ENCODE data around the gene RAN.
"Not testable (repeated sequence)": the region's sequence is repeated elsewhere in the genome, so short reads cannot be mapped to it uniquely, and the experiment has no call there.

Gene RAN

DNA sequence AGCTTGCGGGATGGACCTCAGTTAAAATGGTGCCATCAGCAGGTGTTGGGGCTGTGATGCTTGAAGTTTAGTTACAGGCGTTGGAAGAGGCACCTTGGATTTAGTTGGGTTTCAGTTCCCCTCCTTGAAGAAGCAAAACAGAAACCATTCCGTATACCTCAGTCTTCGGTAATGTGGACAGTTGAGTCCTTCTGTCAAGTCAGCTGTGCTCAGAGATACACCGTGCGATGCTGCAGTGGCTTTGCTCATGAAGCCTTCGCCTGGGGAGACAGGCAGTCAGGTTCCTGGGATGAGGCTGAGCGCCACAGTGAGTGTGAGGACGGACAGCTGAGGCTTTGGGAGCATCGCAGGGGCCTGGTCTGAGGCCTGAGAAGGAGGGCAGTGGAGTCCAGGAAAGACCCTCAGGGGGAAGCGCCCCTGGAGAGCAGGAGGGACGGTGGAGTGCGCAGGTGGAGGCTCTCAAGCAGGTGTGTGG lies 7.4 kb downstream of the RAN start:
- DNase-seq, result peak; percentile 24

DNA sequence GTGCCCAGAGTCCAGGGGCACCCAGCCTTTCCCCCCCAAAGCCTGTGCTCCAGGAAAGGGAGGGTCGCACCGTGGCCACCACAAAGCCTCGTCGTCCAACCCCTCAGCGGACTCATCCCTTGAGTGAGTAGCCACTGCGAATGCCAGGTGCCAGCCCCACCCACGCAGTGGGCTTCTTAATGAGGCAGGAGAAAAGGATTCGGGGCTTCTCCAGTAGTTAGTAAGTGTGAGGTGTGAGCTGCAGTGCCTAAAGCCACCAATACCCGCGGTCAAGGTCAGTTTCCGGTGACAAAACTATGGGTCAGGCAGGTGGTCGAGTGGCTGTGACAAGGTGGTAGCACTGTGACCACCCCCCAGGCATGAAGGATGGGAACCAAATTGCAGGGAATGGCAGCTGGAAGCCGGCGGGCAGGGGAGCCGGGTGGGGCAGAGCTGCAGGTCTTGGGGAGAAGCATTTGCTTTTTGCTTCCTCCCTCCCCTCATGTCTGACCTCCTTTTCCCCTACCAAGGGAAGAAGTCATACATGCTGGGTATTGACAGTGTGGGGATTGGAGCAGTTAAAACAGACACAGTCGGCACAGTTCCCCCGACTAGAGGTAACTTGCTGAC lies 8.0 kb downstream of the RAN start:
- DNase-seq, result peak; percentile 54

DNA sequence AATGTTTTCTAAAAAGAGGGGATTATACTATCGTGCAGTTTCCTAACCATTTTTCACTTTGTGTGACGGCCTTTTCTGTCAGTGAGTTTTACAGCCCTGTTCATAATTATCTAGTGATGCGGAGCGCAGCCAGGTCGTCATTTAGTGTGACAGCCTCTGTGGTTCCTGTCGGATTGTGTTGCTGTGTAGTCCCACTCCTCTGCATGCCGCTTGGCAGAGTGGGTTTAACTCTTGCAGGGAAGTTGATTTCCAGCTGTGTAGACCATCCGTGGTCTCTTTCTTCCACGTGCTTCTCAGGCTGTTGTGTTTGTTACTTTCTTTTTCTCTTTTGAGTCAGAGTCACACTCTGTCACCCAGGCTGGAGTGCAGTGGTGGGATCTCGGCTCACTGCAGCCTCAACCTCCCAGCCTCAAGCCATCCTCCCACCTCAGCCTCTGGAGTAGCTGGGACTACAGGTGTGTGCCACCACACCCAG lies 8.6 kb downstream of the RAN start:
- DNase-seq, result no peak

DNA sequence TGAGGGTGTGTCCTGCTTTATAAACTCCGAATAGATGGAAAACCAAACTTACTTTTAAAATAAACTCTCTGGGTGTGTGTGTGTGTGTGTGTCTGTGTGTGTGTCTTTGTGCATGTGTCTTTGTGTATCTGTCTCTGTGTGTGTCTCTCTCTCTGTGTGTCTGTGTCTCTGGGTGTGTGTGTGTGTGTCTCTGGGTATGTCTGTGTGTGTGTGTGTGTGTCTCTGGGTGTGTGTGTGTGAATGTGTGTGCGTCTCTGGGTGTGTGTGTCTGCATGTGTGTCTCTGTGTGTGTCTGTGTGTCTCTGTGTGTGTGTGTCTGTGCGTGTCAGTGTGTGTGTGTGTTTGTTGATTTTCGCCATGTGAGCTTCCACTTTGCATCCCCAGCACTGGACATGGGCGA lies 9.2 kb downstream of the RAN start:
- DNase-seq, result no peak

DNA sequence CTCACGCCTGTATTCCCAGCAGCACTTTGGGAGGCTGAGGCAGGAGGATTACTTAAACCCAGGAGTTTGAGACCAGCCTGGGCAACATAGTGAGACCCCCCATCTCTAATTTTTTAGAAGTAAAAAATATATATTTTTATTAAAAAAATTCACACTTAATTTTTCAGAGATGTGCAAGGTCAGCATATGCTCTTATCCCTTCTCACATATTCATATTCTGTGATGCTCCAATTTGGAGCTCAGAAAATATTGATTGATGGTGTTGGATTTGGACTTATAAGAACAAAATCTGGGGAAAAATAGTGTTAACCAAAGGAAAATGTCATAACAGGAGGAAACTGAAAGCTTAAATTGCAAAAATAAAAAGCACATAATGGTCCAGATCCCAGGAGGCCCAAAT lies 9.7 kb downstream of the RAN start:
- no peak for DNase-seq

DNA sequence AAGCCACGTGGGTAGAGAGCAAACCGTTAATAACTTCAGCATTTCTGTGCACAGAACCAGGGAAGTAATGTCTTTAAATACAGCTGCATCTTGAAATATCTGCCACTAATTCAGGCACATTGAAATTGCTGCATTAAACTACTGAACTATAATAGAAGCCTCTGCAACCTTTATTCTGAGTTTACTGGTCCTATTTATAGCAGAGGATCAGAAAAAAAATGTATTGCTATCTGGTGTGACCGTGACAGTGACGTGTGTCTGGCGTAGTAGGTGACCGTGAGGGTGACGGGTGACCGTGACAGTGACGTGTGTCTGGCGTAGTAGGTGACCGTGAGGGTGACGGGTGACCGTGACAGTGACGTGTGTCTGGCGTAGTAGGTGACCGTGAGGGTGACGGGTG lies 15.3 kb downstream of the RAN start:
- DNase-seq, result not testable (repeated sequence)

DNA sequence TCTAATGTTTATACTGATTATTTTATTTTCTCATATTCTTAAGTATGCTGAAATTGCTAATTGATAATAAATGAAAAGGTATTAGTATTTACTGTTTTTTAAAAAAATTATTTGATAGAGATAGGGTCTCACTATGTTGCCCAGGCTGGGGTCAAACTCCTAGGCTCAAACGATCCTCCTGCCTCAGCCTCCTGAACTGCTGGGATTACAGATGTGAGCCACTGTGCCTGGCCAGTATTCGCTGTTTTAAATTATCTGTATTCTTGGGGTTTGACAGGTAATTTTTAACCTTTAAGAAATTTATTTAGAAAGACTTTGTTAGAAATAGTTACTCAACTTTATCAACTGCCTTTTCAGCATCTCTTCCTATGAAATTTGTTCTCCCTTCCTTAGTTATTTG lies 32.2 kb downstream of the RAN start:
- no peak for DNase-seq

DNA sequence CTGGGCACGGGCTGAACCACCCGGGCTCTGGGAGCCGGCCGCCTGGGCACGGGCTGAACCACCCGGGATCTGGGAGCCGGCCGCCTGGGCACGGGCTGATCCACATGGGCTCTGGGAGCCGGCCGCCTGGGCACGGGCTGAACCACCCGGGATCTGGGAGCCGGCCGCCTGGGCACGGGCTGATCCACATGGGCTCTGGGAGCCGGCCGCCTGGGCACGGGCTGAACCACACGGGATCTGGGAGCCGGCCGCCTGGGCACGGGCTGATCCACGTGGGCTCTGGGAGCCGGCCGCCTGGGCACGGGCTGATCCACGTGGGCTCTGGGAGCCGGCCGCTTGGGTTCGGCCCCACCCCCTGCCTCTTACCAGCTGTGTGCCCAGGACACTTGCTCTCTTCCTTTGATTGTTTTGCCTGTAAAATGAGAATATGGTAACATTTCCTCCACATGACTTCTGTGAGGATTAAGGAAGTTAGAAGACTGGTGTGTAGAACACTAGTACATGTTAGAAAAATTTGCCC lies 33.1 kb downstream of the RAN start:
- not testable (repeated sequence) for DNase-seq

DNA sequence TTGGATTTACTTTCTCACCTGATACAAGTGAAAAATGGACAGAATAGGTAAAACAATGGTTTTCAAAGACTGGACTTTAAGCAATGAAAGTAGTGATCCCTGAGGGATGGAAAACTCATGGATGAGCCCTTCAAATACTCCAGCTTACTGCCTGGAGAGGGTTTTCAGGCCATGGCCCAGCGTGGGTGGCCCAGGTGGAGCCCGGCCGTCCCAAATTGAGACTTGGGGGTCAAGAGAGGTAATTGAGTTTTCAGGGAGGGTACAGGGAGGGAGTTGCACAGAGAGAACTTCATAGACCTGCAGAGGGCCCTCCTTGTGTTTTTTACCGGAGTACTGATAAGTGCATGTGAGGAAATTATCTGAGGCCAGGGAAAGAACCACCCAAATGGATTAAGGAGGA lies 37.2 kb downstream of the RAN start:
- no peak for DNase-seq

DNA sequence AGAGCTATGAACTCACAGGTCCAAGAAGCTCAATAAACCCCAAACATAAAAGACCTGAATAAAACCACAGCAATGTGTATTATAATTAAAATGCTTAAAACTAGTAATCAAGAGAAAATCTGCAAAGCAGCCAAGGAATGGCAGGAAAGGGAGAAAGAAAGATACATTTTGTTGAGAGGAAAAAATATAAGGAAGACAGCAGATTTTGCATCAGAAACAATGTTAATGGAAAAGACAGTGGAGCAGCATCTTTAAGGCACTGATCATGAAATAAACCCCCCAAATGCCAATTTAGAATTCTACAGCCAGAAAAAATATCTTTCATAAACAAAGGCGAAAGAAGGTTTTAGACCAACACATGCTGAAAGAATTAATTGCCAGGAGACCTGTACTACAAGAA lies 39.3 kb downstream of the RAN start:
- DNase-seq, result no peak

DNA sequence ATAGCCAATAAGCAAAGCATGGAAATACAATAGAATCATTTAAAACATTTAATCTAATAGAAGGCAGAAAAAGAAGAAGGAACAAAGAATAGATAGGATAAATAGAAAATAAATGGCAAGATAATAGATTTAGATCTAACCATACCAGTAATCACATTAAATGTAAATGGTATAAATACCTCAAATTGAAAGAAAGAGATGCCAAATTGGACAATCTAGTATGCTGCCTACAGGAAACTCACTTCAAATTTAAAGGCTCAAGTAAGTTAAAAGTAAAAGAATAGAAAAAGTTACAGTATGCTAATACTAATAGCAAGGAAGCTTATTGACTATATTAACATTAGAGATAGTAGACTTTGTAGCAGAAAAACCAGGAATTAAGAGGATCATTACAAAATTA lies 40.1 kb downstream of the RAN start:
- no peak for DNase-seq

DNA sequence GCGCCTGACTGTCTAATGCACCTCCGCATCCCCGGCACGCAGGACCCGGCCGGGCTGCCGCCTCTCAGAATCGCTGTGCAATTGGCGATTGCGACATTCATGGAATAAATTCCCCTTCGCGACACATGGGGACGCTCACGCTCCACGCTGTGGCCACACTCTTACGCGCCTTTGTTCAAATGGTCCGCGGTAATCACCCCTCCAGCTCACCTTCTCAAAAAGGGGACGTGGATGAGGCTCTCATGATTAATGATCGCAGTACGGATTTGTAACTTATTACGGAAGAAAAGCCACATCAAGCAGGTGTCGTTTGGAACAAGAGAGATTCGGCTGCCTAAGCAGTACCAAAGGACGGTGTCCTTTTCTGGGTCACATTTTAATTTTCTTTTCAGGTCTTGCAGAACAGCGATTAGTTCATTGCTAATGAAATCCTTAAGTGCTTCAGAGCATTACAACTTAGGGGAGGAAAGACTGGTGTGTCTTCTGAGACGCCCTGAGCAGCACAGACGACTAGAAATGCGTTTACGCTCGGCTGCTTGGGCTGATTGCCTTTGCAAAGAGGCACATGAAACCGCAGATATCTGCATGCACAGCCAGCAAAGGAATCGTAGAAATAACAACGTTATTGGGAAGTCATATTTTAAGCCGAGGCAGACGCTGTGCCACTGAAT lies 44.5 kb downstream of the RAN start:
- peak; percentile 90 for DNase-seq

DNA sequence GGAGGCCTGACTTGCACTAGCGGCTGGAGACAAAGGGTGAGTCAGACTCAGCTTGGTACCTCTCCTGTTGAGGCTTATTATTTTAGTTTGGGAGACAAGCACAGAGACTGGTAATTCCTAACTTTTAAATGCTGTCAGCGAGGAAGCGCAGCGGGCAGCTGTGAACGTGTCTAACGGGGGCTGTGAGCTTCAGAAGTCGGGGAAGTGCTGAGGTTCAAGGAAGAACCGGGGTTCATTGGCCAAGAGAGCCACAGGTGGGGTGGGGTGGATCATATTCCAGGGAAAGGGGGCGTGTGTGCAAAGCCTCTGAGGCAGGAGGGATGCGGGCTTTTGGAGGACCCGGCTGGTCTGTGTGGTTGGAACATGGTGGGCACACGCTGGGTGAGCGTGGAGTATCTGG lies 45.7 kb downstream of the RAN start:
- DNase-seq, result no peak

DNA sequence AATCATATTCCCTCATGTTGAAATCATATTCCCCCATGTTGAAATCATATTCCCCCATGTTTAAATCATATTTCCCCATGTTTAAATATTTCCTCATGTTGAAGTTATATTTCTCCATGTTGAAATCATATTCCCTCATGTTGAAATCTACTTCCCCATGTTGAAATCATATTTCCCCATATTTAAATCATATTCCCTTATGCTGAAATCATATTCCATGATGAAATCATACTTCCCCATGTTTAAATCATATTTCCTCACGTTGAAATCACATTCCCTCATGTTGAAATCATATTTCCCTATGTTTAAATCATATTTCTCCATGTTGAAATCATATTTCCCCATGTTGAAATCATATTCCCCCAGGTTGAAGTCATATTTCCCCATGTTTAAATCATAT lies 47.2 kb downstream of the RAN start:
- DNase-seq, result no peak

DNA sequence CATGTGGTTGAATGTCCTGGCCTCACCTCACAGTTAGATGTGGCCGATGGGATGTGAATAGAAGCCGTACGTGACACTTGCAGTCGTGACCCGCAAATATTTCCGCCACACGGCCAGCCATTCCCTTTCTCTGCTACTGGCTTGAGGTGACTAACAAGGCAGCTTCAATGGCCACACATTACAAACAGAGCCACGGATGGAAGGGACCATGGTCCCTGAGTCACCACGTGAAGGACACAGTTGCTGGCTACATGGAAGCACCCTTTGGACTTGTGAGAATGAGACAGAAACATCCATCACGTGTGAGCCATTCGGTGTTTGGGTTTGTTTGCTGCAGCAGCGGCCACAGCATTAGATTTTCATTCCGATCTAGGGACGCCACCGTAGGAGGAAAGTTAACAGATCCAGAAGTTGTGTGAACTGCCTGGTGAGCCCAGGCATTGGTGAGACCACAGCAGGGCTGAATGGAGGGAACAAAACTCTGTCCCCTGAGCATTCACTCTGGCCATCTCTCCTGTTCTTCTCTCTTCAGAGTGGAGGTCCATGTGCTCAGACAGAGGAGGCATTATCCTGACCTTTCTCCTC lies 48.3 kb downstream of the RAN start:
- DNase-seq, result no peak

DNA sequence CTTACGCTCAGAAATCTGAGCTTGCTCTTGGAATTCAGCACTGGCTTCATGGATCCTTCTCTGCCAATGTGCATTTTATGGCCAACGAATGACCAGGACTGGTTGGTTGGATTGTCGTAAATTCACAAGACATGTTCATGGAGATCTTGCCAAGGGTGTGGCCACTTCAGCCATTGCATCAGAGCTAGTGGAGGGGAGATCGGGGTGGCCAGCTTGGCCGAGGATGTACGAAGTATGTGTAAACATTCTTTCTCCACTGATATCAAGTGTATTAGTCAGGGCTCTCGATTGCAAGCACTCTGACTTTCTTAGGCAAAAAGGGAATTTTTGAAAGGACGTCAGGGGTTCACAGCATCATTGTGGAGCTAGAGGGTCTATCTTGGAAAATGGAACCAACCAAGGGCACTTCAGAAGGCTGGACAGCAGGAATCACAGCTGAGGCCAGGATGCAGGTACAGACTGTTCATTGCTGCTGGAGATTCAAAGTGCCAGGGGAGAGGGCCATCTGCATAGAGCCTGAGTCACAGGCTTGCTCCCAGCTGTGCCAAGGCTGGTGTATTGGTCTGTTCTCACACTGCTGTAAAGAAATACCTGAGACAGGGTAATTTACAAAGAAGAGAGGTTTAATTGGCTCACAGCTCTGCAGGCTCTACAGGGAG lies 49.0 kb downstream of the RAN start:
- no peak for DNase-seq

DNA sequence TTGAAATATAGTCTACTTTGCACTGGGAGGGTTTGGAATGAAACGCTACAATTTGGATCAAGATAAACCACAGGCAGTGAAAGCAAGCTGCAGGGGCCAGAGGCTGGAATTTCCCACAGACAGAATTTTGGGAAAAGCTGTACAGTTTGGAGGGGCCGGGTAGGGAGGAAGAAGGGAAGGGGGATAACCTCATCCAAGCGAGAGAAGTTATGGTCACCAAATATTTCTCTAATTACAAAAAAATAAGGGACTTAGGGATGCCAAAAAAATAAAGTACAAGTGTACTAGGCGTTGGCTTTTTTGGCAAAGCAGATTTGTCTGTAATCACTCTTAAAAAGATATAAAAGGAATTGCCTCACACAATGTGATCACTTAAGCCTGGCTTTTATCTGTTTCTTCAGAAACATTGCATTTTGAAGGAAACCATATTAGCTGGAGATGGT lies 50.7 kb downstream of the RAN start:
- no peak for DNase-seq

DNA sequence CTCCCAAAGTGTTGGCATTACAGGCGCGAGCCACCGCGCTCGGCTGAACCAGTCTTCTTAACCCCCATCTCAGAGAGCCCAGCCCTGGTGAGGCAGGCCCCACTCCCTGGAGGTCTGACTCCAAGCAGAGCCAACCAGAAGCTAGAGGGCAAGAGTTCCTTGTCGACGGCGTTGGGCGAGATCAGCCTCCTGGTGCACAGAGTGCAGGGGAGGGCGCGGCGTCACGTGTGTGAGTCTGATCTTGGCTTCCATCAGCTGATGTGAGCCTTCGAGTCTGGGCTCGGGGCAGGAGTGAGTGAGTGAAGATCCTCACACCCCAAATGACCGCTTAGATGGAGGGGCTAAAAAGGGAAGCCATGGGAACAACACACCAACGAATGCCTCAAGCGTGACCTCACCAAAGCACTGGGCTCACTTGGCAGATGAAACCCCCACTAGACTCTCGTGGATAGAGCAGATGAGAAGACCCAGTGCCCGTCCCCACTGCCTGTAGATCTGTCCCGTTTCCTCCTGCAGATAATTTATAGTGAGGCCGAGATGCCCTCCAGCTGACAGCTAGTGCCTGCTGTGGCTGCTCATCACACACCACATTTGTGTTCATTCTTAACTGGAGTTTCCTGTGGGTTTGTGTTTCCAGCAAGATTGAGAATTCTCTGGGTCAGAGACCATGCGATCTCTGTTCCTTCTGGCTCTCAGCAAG lies 53.2 kb downstream of the RAN start:
- no peak for DNase-seq

DNA sequence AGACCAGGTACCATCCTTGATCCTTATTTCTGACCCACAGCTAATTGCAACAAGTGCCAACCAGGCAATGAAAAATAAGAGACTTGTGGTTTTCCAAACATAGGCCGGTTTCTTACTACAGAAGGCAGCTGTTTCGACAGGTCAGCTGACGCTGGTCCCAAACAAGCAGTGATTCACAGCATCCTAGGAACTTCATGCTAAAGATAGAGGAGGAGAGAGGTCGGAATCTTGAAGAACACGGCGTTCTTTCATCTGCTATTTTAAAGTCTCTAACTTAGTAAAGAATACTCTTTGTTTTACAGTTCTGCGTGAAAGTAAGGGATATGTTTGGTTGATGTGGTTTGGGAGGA lies 53.8 kb downstream of the RAN start:
- no peak for DNase-seq

Data from retina (tissue), 1 donor.